BLaER1 (cell line): ENCODE measurements around the gene GPBP1L1.
"Not testable (repeated sequence)": the region's sequence is repeated elsewhere in the genome, so short reads cannot be mapped to it uniquely, and the experiment has no call there.

Experiments
- H3K27ac ChIP-seq: shearing (Covaris generic); formaldehyde crosslinking; 2 replicates; pipeline ENCODE4 v1.8.1; 2022
- H3K27me3 ChIP-seq: shearing (Covaris generic); formaldehyde crosslinking; 2 replicates; pipeline ENCODE4 v1.8.1; 2022
- H3K36me3 ChIP-seq: shearing (Covaris generic); formaldehyde crosslinking; 2 replicates; pipeline ENCODE4 v1.8.1; 2022
- H3K4me1 ChIP-seq: shearing (Covaris generic); formaldehyde crosslinking; 2 replicates; pipeline ENCODE4 v1.8.1; 2022
- H3K4me2 ChIP-seq: shearing (Covaris generic); formaldehyde crosslinking; 2 replicates; pipeline ENCODE4 v1.8.1; 2022
- H3K4me3 ChIP-seq: shearing (Covaris generic); formaldehyde crosslinking; 2 replicates; pipeline ENCODE4 v1.8.1; 2022
- H3K9ac ChIP-seq: shearing (Covaris generic); formaldehyde crosslinking; 2 replicates; pipeline ENCODE4 v1.8.1; 2022
- H3K9me3 ChIP-seq: shearing (Covaris generic); formaldehyde crosslinking; 2 replicates; pipeline ENCODE4 v1.8.1; 2022
- H4K20me1 ChIP-seq: shearing (Covaris generic); formaldehyde crosslinking; 2 replicates; pipeline ENCODE4 v1.8.1; 2022
- Cebpa-rat ChIP-seq: shearing (Covaris generic); IDR thresholded peaks from 2 replicates; pipeline ENCODE4 v1.8.1; 2022

The GPBP1L1 gene

DNA sequence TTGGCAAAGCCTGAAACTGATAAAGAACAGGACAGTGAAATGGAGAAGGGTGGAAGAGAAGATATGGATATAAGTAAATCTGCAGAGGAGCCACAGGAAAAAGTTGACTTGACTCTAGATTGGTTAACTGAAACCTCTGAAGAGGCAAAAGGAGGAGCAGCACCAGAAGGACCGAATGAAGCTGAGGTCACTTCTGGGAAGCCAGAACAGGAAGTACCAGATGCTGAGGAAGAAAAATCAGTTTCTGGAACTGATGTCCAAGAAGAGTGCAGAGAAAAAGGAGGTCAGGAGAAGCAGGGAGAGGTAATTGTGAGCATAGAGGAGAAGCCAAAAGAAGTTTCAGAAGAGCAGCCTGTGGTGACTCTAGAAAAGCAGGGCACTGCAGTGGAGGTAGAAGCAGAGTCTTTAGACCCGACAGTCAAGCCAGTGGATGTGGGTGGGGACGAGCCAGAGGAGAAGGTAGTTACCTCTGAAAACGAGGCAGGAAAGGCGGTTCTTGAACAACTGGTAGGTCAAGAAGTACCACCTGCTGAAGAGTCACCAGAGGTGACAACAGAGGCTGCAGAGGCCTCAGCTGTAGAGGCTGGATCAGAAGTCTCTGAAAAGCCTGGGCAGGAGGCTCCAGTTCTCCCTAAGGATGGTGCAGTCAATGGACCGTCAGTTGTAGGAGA, 78.8 kb downstream of the GPBP1L1 start:
- Histone ChIP-seq H3K4me2 (no peak overlapping the region; the same call in 1 of the 2 replicates), H3K27me3 (no peaks in the 10 kb centered on the region), H3K36me3 (peaks cover 100% of the 10 kb centered on the region), H3K27ac (peak overlapping the region; percentile 23; the same call in 1 of the 2 replicates), H3K9me3 (no peaks in the 10 kb centered on the region), H3K4me1 (peaks cover 22% of the 10 kb centered on the region), H4K20me1 (peaks cover 98% of the 10 kb centered on the region), H3K4me3 (no peak overlapping the region), H3K9ac (no peak overlapping the region)
- TF ChIP-seq Cebpa-rat: no peak

- Histone ChIP-seq H4K20me1 (peaks cover 99% of the 10 kb centered on the region), H3K9me3 (no peaks in the 10 kb centered on the region), H3K27ac (no peak overlapping the region), H3K4me2 (no peak overlapping the region), H3K36me3 (peaks cover 100% of the 10 kb centered on the region), H3K27me3 (no peaks in the 10 kb centered on the region), H3K9ac (no peak overlapping the region), H3K4me3 (no peak overlapping the region), H3K4me1 (peaks cover 22% of the 10 kb centered on the region)
- TF ChIP-seq Cebpa-rat: no peak
These were observed 82.1 kb downstream of the GPBP1L1 start for GRCh38 chr1:45604239-45604638.

GRCh38 chr1:45596765-45597164, 89.6 kb downstream of the GPBP1L1 start:
- H3K9me3 ChIP-seq, H3K9ac ChIP-seq, H3K4me3 ChIP-seq, H3K4me1 ChIP-seq, H3K27me3 ChIP-seq, H3K27ac ChIP-seq, H3K4me2 ChIP-seq: not testable (repeated sequence)
- H3K36me3 ChIP-seq: peaks cover 99% of the 10 kb centered on the region
- peaks cover 100% of the 10 kb centered on the region for H4K20me1 ChIP-seq

- H3K36me3 ChIP-seq: peaks cover 97% of the 10 kb centered on the region
- H3K9ac ChIP-seq: no peak overlapping the region
- no peak for TF ChIP-seq Cebpa-rat
- no peaks in the 10 kb centered on the region for H3K4me1 ChIP-seq
- H3K4me3 ChIP-seq: no peak overlapping the region
- H3K27ac ChIP-seq: no peak overlapping the region
- H3K9me3 ChIP-seq: no peaks in the 10 kb centered on the region
- no peaks in the 10 kb centered on the region for H3K27me3 ChIP-seq
- no peak overlapping the region for H3K4me2 ChIP-seq
- peaks cover 100% of the 10 kb centered on the region for H4K20me1 ChIP-seq
These were observed 91.9 kb downstream of the GPBP1L1 start for GRCh38 chr1:45594412-45594811.

DNA sequence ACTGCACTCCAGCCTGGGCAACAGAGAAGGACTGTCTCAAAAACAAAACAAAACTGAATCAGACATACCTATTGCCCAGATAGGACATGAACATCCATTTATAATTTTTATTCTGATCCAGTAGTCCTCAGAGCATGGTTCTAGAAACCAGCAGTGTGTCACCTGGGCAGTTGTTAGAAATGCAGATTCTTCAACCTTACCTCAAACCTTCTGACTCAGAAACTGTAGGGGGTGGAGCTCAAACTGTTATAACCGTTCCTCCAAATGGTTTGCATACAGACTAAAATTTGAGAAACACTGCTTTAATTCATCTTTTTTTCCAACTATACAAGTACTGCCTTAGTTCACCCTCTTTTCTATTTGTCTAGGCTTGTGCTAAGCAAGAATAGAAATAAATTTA, 96.5 kb downstream of the GPBP1L1 start:
- Histone ChIP-seq H3K27me3 (no peaks in the 10 kb centered on the region), H3K27ac (no peak overlapping the region), H3K36me3 (peaks cover 76% of the 10 kb centered on the region), H3K4me1 (peaks cover 35% of the 10 kb centered on the region), H4K20me1 (peaks cover 100% of the 10 kb centered on the region), H3K9me3 (no peaks in the 10 kb centered on the region), H3K4me2 (no peak overlapping the region), H3K9ac (no peak overlapping the region), H3K4me3 (no peak overlapping the region)
- TF ChIP-seq Cebpa-rat: no peak

- peaks cover 72% of the 10 kb centered on the region for H4K20me1 ChIP-seq
These were observed 99.6 kb downstream of the GPBP1L1 start for GRCh38 chr1:45586769-45587168.

DNA sequence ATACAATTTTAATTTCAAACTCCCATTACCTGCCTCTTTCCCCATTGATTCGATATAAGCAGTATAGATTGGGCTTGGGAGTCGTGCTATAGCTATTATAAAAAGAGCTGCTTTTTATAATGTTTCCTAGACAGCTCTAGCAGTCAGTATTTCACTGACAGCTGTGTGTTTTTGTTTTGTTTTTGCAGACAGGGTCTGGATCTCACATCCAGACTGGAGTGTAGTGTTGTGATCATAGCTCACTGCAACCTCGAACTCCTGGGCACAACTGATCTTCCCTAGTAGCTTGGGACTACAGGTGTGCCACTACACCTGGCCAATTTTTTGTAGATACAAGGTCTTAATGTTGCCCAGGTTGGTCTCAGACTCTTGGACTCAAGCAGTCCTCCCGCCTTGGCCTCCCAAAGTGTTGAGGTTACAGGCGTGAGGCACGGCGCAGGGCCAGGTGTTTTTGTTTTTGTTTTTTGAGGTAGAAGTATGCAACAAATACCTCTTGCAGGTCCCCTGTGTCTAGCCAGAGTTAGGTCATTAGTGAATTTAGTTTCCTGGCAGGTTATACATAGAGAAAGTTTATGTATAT, 100.7 kb downstream of the GPBP1L1 start:
- Histone ChIP-seq H3K4me3 (peak overlapping the region; percentile 96), H3K9ac (peak overlapping the region; percentile 98), H4K20me1 (peaks cover 60% of the 10 kb centered on the region), H3K27me3 (no peaks in the 10 kb centered on the region), H3K9me3 (no peaks in the 10 kb centered on the region), H3K27ac (peak overlapping the region; percentile 95), H3K4me1 (peaks cover 53% of the 10 kb centered on the region), H3K36me3 (peaks cover 35% of the 10 kb centered on the region), H3K4me2 (peak overlapping the region; percentile 97)
- no peak for TF ChIP-seq Cebpa-rat

More at GRCh38 chr1:45586769-45587168, 99.6 kb downstream of the GPBP1L1 start:
- Histone ChIP-seq H3K27ac (no peak overlapping the region), H3K9ac (no peak overlapping the region; the same call in none of the 2 replicates), H3K4me1 (peaks cover 49% of the 10 kb centered on the region), H3K27me3 (no peaks in the 10 kb centered on the region), H3K36me3 (peaks cover 45% of the 10 kb centered on the region), H3K4me2 (peak overlapping the region; percentile 97), H3K9me3 (no peaks in the 10 kb centered on the region), H3K4me3 (peak overlapping the region; percentile 96)
- no peak for TF ChIP-seq Cebpa-rat

DNA sequence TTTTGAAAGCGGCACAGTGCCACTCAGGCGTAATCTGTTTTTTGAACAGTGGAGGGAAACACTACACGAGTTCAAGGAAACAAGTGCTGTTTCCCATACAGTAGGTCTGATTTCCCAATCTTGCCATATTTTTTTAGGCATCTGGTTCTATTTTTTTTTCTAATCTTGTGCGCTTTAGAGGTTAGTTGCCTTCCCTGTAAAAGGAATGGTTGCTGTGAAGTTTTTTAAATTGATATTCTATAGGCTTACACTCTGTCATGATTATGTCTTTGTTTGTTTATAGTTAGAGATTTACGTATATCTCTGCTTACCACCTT, 101.3 kb downstream of the GPBP1L1 start:
- Histone ChIP-seq H3K27ac (peak overlapping the region; percentile 95), H3K9ac (peak overlapping the region; percentile 98), H3K4me1 (peaks cover 53% of the 10 kb centered on the region), H4K20me1 (peaks cover 55% of the 10 kb centered on the region), H3K4me2 (peak overlapping the region; percentile 97), H3K36me3 (peaks cover 29% of the 10 kb centered on the region), H3K4me3 (peak overlapping the region; percentile 96), H3K27me3 (no peaks in the 10 kb centered on the region), H3K9me3 (no peaks in the 10 kb centered on the region)
- TF ChIP-seq Cebpa-rat: no peak

GRCh38 chr1:45584351-45585109, 101.8 kb downstream of the GPBP1L1 start:
- peaks cover 50% of the 10 kb centered on the region for H4K20me1 ChIP-seq
- H3K9me3 ChIP-seq: no peaks in the 10 kb centered on the region
- H3K4me1 ChIP-seq: peaks cover 56% of the 10 kb centered on the region
- H3K27ac ChIP-seq: peak overlapping the region; percentile 95
- TF ChIP-seq Cebpa-rat: no peak
- peaks cover 24% of the 10 kb centered on the region for H3K36me3 ChIP-seq
- H3K27me3 ChIP-seq: no peaks in the 10 kb centered on the region
- H3K4me2 ChIP-seq: peak overlapping the region; percentile 97
- H3K9ac ChIP-seq: peak overlapping the region; percentile 98
- peak overlapping the region; percentile 96 for H3K4me3 ChIP-seq
